Naive thymus-derived CD8-positive, alpha-beta T cell (primary cell): Measurements from ENCODE around the gene SYNDIG1. TPM values are rescaled to one million over a fixed set of nuclear protein-coding genes. Genes with fewer than 3 reads are reported as not detected.
A peak's percentile ranks its signal among the peaks of the same experiment; 100 is the strongest.

Experiments used
- ATAC-seq, 2 donors: fragments of 150-1000 bp; cut with Tn5 transposase in 1 of 2; sonication (Bioruptor Pico), chemical (Tn5 transposase) in 1 of 2; 1 replicate in 1 of 2; 2 replicates in 1 of 2; pipeline ENCODE4 v1.10.0; 2021; ENCODE audit warnings: mild to moderate bottlenecking in 2 of 2, moderate library complexity in 2 of 2
- POLR2A ChIA-PET: fragments of 350-600 bp; sonication (Branson Sonifier 250); formaldehyde crosslinking; loops from one replicate; lab custom pipeline; 2021; ENCODE audit warnings: antibody characterized with exemption; lab: Charles Lee
- DNase-seq, 10 donors: peaks; one replicate each; pipeline versions ENCODE4 v3.0.0 to v3.0.0-alpha.2; 2020 to 2022
- H3K27ac Mint-ChIP-seq, 10 donors: one replicate each; pipeline ENCODE4 v1.8.0; 2020 to 2022; ENCODE audit warnings: mild to moderate bottlenecking in 10 of 10, mixed read lengths in 10 of 10, moderate library complexity in 4 of 10, inconsistent platforms in 1 of 10
- H3K27me3 Mint-ChIP-seq, 5 donors: one replicate each; pipeline ENCODE4 v1.8.0; 2021 to 2022; ENCODE audit warnings: mixed read lengths in 5 of 5
- H3K36me3 Mint-ChIP-seq, 3 donors: one replicate each; pipeline ENCODE4 v1.8.0; 2020 to 2022; ENCODE audit warnings: mixed read lengths in 3 of 3, mild to moderate bottlenecking in 2 of 3, inconsistent platforms in 1 of 3
- H3K4me1 Mint-ChIP-seq, 4 donors: one replicate each; pipeline ENCODE4 v1.8.0; 2021 to 2022; ENCODE audit warnings: mixed read lengths in 4 of 4
- H3K4me3 Mint-ChIP-seq, 10 donors: one replicate each; pipeline ENCODE4 v1.8.0; 2020 to 2022; ENCODE audit warnings: mild to moderate bottlenecking in 10 of 10, mixed read lengths in 10 of 10, moderate library complexity in 6 of 10, inconsistent platforms in 1 of 10
- H3K9me3 Mint-ChIP-seq, 9 donors: one replicate each; pipeline ENCODE4 v1.8.0; 2020 to 2022; ENCODE audit warnings: mixed read lengths in 9 of 9, mild to moderate bottlenecking in 3 of 9, inconsistent platforms in 1 of 9, moderate library complexity in 1 of 9
- polyA plus RNA-seq, 3 donors: library from polyadenylated mRNA; unstranded; fragments of 300-500 nt; fragmentation: Illumina TruSeq; gene quantifications; one replicate each; pipeline ENCODE4 v1.2.3, GENCODE V29; 2021
- total RNA-seq, 8 experiments: library from RNA in 2 of 8; stranded (reverse) in 2 of 8; gene quantifications; one replicate each; pipeline ENCODE4 v1.2.3 and lab custom pipeline; 2021 to 2026

SYNDIG1 gene
- total and polyA plus RNA-seq, 5 experiments from 2014 or later, result not detected

DNA sequence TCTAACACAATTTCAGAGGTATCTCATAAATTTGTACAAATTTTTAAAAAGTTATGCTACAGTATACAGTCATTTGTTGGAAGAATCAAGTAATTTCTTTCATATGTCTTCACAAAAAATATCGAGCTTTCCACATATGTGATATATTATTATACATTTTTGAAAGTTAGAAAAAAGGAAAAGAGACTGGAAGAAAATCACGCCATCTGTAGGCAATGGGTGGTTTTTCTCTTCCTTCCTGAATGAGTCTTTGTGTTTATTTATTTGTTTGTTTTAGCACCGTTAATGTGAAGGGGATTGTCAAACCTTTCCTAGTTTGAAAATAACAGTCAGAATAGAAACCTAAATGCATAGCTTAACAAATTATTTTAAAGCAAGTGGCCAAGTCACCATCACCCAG, 130.6 kb downstream of the SYNDIG1 start:
- DNase-seq (no peak), ATAC-seq (no peak)
- H3K4me3 Mint-ChIP-seq, result no peak overlapping the region
- peaks cover 0 to 14% (median 2%) of the 10 kb centered on the region in 3 donors for H3K36me3 Mint-ChIP-seq
- H3K4me1 Mint-ChIP-seq, result no peaks in the 10 kb centered on the region
- POLR2A ChIA-PET, result no interaction called here
- peaks cover 2 to 22% (median 8%) of the 10 kb centered on the region in 5 donors for H3K27me3 Mint-ChIP-seq
- H3K27ac Mint-ChIP-seq, result no peak overlapping the region
- peaks cover 0 to 47% (median 26%) of the 10 kb centered on the region in 9 donors for H3K9me3 Mint-ChIP-seq

DNA sequence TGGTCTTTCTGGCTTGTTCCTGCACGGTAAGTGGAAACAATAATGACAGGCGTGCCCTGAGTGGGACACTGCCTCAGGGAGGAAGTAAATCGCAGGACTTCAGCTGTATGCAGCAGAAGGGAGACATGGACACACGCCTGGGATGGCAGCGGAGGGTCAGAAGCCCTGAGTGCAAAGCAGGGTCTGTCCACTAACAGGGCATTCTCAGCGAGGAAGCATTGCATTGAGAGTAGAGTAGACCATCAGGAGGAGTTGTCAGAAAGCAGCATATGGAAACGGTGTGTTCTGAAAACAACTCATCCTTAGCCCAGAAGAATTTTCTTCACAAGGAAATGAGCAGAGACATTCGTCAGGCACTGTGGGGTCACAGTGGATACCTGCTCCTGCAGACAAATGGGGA, 134.0 kb downstream of the SYNDIG1 start:
- Mint-ChIP-seq H3K9me3 (peaks cover 0 to 47% (median 26%) of the 10 kb centered on the region in 9 donors), H3K4me1 (no peaks in the 10 kb centered on the region), H3K27me3 (peaks cover 2 to 19% (median 8%) of the 10 kb centered on the region in 5 donors), H3K27ac (no peak overlapping the region), H3K36me3 (peaks cover 0 to 14% (median 2%) of the 10 kb centered on the region in 3 donors), H3K4me3 (no peak overlapping the region)
- no peak for ATAC-seq
- POLR2A ChIA-PET, result no interaction called here
- DNase-seq, result no peak

- no peak overlapping the region for H3K27ac Mint-ChIP-seq
- no peaks in the 10 kb centered on the region for H3K4me1 Mint-ChIP-seq
Observed at GRCh38 chr20:24604966-24605665, 135.7 kb downstream of the SYNDIG1 start.

GRCh38 chr20:24605937-24606455, 136.6 kb downstream of the SYNDIG1 start:
- Mint-ChIP-seq H3K27me3 (peaks cover 0 to 12% (median 6%) of the 10 kb centered on the region in 5 donors), H3K36me3 (peaks cover 0 to 7% (median 2%) of the 10 kb centered on the region in 3 donors), H3K4me3 (no peak overlapping the region), H3K27ac (no peak overlapping the region), H3K4me1 (no peaks in the 10 kb centered on the region), H3K9me3 (peaks cover 0 to 25% (median 11%) of the 10 kb centered on the region in 9 donors)
- POLR2A ChIA-PET, result no interaction called here
- DNase-seq (no peak), ATAC-seq (no peak)

More at GRCh38 chr20:24604966-24605665, 135.7 kb downstream of the SYNDIG1 start:
- DNase-seq (no peak), ATAC-seq (no peak)
- peaks cover 0 to 11% (median 6%) of the 10 kb centered on the region in 5 donors for H3K27me3 Mint-ChIP-seq
- peaks cover 0 to 9% (median 2%) of the 10 kb centered on the region in 3 donors for H3K36me3 Mint-ChIP-seq
- peaks cover 0 to 34% (median 17%) of the 10 kb centered on the region in 9 donors for H3K9me3 Mint-ChIP-seq
- no peak overlapping the region for H3K4me3 Mint-ChIP-seq
- POLR2A ChIA-PET, result no interaction called here

DNA sequence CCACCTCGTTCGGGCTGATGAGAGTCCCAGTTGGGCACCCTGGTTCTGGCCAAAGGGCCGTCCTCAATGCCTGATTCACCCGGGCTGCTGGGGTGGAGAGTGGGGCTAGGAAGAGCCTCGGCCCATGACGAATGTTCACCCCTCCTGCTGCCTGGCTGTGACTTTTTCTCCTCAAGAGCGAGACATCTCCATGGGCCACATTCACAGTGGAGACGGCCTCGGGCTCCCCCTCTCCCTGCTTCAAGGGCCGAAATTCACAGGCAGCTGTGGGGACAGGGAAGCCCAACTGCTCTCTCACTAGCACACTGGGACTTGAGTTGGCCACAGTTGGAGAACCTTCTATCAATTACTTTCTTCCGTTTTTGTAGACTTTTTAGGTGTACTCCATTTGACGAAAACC, 138.0 kb downstream of the SYNDIG1 start:
- Mint-ChIP-seq H3K4me3 (no peak overlapping the region), H3K27me3 (peaks cover 0 to 15% (median 6%) of the 10 kb centered on the region in 5 donors), H3K27ac (no peak overlapping the region), H3K4me1 (no peaks in the 10 kb centered on the region), H3K36me3 (peaks cover 0 to under 1% (median 0%) of the 10 kb centered on the region in 3 donors), H3K9me3 (peaks cover 0 to 11% (median 1%) of the 10 kb centered on the region in 9 donors)
- POLR2A ChIA-PET, result no interaction called here
- DNase-seq, result no peak
- ATAC-seq, result no peak

DNA sequence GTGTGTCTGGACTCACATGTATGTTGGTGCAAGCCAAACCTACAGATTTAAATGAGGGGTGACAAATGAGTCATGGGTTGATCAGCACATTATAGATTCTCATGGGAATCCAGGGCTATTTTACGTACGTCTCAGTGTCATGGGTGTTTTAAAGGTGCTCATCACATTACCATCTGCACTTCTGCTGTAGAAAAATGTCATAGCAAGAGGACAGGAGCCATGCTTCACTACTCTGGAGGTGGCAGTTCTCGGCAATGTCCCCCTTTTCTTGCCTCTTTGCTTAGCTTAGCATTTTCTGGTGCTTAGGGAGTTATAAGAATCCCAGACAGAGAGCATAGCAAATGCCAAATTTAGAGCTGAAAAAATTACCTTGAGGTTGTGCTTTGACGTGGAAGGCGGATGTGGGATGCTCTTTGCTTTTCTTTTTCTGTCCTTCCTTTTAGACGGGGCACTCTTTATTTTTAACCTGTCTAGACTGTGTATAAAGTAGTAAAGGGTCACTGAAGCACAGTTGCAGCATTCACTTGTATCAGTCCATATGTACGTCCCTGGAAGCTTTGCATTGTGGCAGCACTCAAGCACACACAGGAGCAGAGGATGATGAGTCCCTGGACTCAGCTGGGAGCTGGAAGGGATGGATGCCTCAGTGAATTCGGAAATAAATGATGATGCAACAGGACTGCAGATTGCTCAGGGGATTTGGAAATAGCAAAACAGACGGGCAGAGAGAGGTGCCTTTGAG, 139.7 kb downstream of the SYNDIG1 start:
- H3K4me3 Mint-ChIP-seq, result no peak overlapping the region
- H3K36me3 Mint-ChIP-seq, result no peaks in the 10 kb centered on the region
- no peak for ATAC-seq
- DNase-seq, result no peak
- no peaks in the 10 kb centered on the region for H3K4me1 Mint-ChIP-seq
- H3K27me3 Mint-ChIP-seq, result peaks cover 0 to 9% (median 0%) of the 10 kb centered on the region in 5 donors
- no peak overlapping the region for H3K27ac Mint-ChIP-seq
- no peaks in the 10 kb centered on the region for H3K9me3 Mint-ChIP-seq
- POLR2A ChIA-PET, result no interaction called here

DNA sequence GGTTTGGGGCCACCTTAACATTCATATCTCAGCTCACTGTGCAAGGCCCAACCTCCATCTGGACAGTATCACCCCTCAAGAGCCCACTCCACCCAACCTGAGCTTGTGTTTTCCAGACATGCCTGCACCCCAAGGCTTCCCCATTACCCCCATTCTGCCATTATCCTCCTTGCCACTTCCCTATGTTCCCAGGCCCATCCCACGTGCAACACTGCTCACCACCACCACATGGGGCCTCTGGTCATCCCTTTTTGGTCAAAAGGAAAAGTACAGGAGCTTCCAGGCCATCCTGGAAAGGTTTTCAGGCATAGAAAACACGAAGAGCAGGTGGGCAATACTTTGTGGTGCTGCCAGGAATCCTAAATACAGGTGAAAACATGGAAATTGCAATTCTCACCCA, 140.3 kb downstream of the SYNDIG1 start:
- Mint-ChIP-seq H3K27me3 (peaks cover 0 to 9% (median 0%) of the 10 kb centered on the region in 5 donors), H3K27ac (no peak overlapping the region), H3K4me1 (no peaks in the 10 kb centered on the region), H3K36me3 (no peaks in the 10 kb centered on the region), H3K4me3 (no peak overlapping the region), H3K9me3 (no peaks in the 10 kb centered on the region)
- no peak for DNase-seq
- no peak for ATAC-seq
- POLR2A ChIA-PET, result no interaction called here

- POLR2A ChIA-PET, result no interaction called here
- ATAC-seq (no peak), DNase-seq (no peak)
- Mint-ChIP-seq H3K4me1 (no peaks in the 10 kb centered on the region), H3K4me3 (no peak overlapping the region), H3K36me3 (no peaks in the 10 kb centered on the region), H3K27ac (no peak overlapping the region), H3K9me3 (no peaks in the 10 kb centered on the region), H3K27me3 (peaks cover 0 to 9% (median 0%) of the 10 kb centered on the region in 5 donors)
Observed at GRCh38 chr20:24610341-24611115, 141.1 kb downstream of the SYNDIG1 start.

DNA sequence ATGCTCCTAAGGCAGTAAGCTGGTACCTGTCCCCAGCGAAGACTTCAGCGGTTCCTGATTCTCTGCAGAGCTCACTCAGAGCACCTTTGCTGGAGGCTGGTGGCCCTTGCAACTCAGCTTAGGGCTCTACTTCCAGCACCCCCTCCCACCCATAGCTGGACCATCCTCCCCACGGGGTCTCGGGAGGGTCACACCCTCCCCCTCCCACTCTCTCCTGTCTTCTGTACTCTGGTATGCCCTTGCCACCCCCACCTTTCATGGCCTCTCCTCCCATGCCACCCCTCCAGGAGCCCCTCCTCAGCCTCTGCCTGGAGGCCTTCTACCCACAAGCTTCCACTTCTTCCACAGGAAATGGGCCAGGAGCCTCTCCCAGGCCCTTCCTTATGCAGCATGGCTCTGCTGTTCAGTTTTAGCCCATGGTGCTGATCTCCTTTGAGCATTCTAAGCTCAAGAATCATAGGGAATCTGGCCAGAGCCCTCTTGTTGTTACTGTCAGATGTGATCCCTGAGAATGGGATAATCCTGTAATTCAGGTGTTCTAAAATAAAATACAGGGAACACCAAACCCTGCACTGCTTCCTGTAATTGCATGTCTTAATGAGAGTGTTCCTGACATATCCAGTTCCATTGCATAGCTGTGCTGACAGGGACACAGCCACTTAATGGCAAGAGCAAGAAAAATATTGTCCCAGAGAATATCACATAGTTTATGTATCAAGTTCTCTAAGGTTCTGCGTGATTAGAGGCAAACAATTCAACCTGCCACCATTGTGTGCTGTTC, 142.1 kb downstream of the SYNDIG1 start:
- no peak overlapping the region for H3K4me3 Mint-ChIP-seq

DNA sequence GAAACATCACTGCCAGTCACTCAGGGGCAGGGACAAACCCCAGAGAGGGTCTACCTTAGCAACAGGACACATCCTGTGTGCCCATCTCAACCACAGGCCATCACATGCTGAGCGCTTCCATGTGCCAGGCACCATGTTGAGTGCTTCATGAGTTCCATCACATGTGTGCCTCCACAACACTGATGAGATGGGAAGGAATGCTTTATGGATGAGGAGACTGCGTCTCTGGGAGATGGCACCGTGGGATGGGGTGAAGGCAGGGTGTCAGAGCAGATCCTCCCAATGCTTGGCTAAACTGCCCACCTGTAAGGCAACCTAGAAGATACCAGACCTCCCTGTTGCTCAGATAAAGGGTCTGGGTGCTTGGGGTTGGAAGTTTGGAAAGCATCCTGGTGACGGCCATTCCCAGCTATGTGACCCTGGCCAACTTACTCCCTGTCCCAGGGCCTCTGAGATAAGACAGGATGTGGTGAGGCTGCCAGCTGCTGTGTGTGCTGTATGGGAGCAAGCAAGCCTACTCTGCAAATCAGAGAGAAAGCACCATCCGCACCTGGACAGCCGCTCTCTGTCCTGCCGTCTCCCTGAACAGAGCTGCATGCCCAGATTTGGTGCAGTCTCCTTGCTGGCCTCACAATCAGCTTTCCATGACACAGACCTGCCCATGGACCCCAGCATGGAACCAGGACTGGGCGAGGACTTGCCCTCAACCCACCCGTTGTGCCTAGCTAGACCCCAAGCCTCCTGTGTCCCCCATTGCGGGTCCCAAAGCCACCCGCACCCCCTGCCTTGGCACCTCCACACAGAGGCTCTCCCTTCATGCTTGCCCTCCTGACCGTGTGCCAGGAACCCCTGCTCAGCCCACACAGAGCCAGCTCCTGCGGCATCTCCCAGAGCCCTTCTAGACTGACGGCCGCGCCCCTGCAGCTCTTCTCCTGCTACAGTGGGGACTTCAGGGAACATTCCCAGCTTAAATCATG, 143.7 kb downstream of the SYNDIG1 start:
- H3K27ac Mint-ChIP-seq, result no peak overlapping the region
- no peaks in the 10 kb centered on the region for H3K4me1 Mint-ChIP-seq
- ATAC-seq (no peak), DNase-seq (no peak)
- H3K4me3 Mint-ChIP-seq, result no peak overlapping the region
- POLR2A ChIA-PET, result no interaction called here
- H3K9me3 Mint-ChIP-seq, result no peaks in the 10 kb centered on the region
- peaks cover 2 to 17% (median 4%) of the 10 kb centered on the region in 5 donors for H3K27me3 Mint-ChIP-seq
- no peaks in the 10 kb centered on the region for H3K36me3 Mint-ChIP-seq

More for the DNA sequence above, 142.1 kb downstream of the SYNDIG1 start:
- H3K27me3 Mint-ChIP-seq, result peaks cover 0 to 8% (median 0%) of the 10 kb centered on the region in 5 donors
- no peaks in the 10 kb centered on the region for H3K36me3 Mint-ChIP-seq
- ATAC-seq (no peak), DNase-seq (no peak)
- POLR2A ChIA-PET, result no interaction called here
- peak overlapping the region in 1 of 10 donors; percentile 63 for H3K27ac Mint-ChIP-seq
- H3K9me3 Mint-ChIP-seq, result no peaks in the 10 kb centered on the region
- no peaks in the 10 kb centered on the region for H3K4me1 Mint-ChIP-seq

DNA sequence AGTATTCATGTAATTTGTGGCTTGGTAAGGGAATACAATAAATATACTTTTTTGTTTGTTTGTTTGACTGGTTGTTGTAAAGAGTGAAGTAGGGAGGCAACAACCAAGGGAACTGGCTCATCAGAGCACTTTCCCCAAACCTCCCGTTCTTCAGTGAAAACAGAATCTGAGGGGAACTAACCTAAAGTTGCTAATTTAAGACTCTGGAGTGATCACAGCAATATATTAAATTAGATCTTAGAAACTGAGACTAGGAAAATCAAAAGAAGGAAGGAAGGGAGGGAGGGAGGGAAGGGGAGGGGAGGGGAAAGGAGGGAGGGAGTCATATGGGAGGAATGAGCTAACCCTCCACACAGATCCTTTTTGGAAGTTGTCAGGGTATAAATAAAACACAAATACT, 144.9 kb downstream of the SYNDIG1 start:
- POLR2A ChIA-PET, result no interaction called here
- Mint-ChIP-seq H3K9me3 (no peaks in the 10 kb centered on the region), H3K4me1 (peaks cover 0 to 2% (median 0%) of the 10 kb centered on the region in 4 donors), H3K27ac (no peak overlapping the region), H3K4me3 (no peak overlapping the region), H3K36me3 (no peaks in the 10 kb centered on the region), H3K27me3 (peaks cover 3 to 17% (median 4%) of the 10 kb centered on the region in 5 donors)
- no peak for DNase-seq
- ATAC-seq, result no peak
